SW480 (cell line): ENCODE results near the gene TBX4.
"Not testable (repeated sequence)": the region's sequence is repeated elsewhere in the genome, so short reads cannot be mapped to it uniquely, and the experiment has no call there.

Experiments used
- DNase-seq: peaks from one replicate; pipeline ENCODE4 v3.0.0-alpha.2; 2016; ENCODE audit warnings: low spot score

The TBX4 gene

DNA sequence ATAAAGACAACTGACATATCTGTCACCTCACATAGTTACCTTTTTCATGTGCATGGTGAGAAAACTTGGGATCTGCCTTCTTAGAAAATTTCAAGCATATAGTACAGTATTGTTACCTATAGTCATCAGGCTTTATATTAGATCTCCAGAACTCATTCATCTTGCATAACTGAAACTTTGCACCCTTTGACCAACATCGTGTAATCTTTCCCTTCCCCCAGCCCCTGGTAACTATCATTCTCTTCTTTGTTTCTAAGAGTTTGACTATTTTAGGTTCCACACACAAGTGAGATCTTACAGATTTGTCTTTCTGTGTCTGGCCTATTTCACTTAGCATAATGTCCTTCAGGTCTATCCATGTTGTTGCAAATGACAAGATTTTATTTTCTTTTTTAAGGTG, 22.9 kb upstream of the TBX4 start:
- DNase-seq, result no peak

DNA sequence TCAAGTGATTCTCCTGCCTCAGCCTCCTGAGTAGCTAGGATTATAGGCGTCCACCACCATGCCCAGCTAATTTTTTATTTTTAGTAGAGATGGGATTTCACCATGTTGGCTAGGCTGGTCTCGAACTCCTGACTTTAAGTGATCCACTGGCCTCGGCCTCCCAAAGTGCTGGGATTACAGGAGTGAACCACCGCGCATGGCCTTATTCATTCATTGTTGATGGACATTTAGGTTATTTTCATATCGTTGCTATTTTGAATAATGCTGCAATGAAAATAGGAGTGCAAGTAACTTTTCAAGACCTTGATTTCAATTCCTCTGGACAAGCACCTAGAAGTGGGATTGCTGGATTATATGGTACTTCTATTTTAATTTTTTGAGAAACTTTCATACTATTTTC, 22.4 kb upstream of the TBX4 start:
- not testable (repeated sequence) for DNase-seq

DNA sequence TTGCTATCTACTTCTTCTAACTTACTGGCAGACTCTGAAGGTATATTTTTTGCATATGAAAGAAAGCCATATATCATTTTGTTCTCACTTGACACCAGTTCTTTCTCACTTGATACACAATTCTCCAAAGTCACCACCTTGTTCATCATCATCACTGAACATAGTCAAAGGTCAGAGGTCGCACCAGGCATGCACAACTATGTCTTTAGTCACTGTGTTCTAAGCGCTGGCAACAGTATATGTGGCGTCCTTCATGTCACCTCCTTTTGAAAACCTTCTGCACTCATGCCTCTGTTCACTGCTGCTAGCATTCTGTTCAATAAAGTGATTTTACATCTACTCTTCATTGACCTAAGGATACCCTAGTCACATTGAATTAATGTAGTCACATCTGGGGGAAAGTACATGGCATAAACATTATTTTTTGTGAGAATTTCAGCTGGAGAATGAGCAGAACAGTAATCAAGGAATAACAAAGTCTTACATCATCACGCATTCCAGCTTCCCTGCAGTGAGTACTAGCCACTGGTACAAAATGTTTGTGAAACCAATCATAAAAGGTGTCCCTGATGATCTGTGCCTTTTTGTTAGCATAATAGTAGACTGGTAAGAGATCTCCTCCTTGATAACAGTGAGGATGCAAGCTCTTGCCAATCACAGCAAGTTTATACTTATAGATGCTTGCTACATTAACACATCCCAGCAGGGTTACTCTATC, 20.5 kb upstream of the TBX4 start:
- no peak for DNase-seq

DNA sequence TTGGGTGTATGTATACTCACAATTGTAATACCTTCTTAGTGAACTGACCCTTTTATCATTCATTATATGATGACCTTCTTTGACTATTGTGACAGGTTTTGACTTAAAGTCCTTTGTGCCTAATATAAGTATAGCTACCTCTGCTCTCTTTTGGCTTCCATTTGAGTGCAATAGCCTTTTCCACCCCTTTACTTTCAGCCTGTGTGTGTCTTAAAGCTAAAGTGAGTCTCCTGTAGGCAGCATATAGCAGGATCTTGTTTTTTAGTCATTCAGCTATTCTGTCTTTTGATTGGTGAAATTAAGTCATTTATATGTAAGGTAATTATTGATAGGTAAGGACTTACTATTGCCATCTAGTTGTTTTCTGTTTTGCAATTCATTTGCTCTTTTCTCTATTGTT, 15.9 kb upstream of the TBX4 start:
- no peak for DNase-seq

DNA sequence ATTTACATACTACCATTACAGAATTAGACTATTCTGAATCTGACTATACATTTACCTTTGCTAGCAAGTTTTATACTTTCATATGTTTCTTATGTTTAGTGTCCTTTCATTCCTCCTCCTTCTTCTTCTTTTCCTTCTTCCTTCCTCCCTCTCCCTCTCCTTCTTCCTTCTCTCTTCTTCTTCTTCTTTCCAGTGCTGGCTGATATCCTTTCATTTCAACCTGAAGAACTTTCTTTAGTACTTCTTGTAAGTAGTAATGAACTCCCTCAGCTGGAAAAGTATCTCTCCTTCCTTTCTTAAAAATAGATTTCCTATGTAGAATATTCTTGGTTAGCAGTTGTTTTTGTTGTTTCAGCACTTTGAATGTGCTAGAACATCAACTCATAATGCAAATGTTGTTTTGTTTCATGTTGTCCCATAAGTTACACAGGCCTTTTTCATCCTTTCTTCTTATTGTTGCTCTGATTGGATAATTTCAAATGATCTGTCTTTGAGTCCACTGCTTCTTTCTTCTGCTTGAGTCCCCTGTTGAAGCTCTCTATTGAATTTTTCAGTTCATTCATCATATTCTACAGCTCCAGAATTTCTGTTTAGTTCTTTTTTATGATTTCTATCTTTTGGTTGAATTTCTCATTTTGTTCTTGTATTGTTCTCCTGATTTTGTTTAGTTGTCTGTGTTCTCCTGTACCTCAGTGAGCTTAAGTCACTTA, 15.1 kb upstream of the TBX4 start:
- no peak for DNase-seq

DNA sequence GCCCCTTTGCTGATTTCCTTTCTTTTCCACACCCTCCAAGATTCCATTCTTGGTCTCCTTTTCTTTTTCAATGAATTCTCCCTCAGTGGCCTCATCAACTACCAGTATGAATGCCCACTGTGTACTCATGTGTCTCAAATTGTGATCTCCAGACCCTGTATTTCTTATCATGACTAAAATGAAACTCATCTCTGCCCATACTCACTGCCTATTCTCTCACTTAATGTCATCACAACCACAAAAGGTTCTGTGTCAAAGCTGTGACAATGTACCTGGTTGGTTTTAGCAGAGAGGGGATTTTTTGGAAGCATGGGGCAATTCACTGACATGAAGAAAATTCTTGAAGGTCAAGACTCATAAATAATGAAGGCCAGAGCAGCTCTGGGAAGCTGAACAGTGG, 11.5 kb upstream of the TBX4 start:
- no peak for DNase-seq

DNA sequence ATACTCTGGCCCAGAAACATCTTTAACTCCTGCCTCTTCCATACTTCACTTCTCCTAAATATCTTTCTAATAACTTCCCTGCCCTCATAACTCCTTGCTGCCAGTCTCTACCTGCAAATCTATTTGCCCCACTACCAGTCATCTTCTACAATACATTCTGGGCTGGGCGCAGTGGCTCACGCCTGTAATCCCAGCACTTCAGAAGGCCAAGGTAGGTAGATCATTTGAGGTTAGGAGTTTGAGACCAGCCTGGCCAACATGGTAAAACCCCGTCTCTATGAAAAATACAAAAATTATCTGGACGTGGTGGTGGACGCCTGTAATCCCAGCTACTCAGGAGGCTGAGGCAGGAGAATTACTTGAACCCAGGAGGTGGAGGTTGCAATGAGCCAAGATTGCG, 10.7 kb upstream of the TBX4 start:
- not testable (repeated sequence) for DNase-seq

DNA sequence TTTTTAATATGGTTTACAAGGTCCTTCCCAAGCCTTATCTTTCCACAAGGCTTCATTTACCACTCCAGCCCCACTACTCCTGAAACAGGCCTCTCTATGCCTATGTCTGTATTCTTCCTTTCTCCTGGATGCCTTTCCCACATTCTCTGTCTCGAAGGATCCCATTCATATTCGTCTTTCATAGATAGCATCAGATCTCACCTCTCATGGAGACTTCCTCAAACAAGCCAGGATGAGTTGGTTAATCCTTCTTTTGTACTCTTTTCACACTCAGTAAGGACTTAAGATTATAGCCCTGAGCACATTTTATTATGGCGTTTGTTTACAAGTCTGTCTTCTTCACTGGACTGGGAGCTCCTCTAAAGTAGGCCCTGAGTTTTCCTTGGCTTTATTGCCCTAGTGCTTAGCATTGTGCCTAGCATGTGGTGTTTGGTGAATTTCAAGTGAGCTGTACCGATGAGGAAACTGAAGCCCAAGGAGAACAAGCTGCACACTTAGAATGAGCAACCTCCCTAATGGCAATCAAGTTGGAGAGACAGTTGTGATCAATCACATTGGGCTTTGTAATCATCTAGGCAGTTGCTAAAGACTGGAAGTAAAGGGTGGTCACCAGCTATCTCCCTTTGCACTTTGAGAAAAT, 10.0 kb upstream of the TBX4 start:
- DNase-seq, result no peak

DNA sequence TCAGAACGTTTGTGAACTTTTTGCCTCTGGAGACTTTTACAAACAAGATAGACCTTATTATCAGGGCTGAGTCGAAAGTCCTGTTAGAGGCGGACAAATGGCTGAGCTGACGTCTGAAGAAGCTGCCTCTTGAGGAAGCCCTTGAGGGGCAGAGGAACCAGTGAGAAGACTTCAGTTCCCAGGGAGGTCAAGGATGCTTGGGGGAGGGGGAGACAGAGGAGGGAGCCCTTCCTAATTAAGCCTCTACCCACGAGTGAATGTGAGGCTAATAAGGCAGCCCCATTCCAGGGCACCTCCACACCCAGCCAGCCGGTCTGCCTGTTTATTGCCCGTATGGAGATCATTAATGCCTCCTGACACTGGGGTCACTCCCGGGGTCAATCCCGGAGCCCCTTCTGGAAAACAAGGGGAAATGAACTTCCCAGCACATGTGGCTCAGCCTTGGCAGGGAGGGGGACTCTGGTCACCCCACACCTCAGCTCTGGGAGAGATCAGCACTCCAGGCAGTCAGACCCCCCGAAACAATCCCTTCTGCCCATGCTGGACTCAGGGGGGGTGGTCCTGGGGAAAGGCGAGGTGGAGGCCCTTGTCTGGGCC, 9.2 kb upstream of the TBX4 start:
- no peak for DNase-seq

DNA sequence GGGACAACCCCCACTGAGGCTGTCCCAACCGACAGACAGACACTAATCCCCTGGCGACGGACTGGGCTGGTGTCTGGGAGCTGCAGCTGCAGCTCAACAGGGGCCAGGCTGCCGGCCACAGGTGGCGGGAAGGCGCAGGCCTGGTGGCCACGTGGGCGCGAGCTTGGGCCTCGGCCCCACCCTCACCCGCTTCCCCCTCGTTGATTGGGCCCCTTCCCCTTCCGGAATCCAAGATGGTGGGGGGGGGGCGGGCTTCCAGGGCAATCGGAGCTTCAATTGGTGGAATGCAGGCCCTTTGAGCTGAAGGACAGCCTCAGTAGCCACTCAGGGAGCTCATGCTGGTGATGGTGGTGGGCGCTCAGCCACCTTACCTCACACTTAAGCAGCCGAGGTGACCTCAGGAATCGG, 8.7 kb upstream of the TBX4 start:
- no peak for DNase-seq

DNA sequence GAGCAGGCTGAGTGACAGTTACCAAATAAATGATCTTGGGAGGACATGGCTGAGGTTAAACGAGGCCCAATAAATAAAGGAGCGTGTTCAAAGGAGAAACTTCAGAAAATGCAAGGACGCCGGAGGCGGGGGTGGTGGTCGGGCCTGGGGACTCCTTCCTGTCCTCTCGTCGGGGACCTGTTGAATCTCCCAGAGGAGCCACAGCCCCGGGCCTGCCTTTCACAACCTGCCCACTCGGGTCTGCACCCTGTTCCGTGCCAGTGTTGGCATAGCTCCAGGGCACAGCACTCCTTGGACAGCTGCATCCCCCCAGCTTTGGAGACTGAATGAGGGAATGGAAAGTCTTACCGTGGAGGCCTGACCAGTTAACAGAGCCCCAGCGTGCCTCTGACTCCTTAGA, 8.1 kb upstream of the TBX4 start:
- DNase-seq, result no peak

DNA sequence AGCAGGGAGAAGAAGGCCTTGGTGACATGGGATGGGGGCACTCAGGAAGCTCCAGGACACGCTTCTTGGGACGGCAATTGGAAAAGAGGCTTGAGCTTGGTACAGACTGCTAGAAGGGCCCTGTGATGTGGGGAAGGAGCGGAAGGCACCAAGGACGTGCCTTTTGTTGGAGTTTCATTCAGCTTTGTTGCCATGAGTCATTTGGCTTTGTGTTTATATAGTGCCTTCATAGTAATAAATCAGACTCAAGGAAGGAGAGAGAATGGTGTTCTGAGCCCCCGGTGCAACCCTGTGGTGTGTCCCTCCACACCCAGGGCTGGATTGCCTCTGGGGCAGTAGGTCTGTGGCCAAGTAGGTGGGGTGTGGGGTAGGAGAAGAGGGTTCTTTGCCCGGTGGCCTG, 7.4 kb upstream of the TBX4 start:
- DNase-seq, result no peak

DNA sequence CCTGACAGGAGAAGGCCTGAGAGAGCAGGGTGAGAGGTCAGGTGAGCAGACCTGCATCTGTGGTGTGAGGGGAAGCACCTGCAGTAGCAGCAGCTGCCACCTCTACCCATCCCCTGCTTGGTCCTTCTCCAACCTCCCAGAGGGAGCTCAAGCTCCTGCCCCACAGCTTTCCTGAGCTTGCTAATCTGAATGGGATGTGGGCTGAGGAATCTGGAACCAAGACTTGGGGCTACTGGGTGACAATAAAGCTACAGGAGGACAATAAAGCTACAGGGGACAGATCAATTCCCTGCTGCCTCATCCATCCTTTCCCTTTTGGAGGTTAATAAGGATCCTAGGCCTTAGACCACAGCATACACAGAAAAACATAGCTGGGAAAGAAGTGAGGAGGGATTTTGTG, 4.9 kb upstream of the TBX4 start:
- no peak for DNase-seq

DNA sequence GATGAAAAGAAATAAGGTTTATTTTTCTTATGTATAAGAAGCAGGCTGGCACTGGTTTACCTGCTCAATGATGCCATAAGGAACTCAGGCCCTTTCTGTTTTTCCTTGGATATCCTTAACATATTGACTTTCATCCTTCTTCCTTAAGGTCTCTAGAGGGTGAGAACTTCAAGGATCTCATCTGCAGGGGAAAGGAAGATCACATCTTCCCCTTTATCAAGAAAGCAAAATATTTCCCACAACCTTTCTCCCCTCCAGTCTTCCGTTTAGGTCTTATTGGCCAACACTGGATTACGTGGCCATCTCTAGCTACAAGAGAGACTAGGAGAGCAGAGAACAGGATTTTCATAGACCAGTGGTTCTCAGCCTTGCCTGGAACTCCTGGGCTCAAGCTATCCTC, 4.2 kb upstream of the TBX4 start:
- DNase-seq, result no peak

DNA sequence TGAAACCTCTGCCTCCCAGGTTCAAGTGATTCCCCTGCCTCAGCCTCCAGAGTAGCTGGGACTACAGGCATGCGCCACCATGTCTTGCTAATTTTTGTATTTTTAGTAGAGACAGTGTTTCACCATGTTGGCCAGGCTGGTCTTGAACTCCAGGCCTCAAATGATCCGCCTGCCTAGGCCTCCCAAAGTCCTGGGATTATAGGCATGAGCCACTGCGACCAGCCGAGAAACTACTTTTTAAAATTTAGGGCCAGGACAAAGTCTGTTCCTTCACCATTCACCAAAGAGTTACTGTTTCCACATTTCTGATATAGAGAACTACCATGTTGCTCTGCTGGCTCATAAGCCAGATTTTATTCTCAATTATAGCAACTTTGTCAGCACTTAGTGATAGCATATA, 3.1 kb upstream of the TBX4 start:
- not testable (repeated sequence) for DNase-seq

DNA sequence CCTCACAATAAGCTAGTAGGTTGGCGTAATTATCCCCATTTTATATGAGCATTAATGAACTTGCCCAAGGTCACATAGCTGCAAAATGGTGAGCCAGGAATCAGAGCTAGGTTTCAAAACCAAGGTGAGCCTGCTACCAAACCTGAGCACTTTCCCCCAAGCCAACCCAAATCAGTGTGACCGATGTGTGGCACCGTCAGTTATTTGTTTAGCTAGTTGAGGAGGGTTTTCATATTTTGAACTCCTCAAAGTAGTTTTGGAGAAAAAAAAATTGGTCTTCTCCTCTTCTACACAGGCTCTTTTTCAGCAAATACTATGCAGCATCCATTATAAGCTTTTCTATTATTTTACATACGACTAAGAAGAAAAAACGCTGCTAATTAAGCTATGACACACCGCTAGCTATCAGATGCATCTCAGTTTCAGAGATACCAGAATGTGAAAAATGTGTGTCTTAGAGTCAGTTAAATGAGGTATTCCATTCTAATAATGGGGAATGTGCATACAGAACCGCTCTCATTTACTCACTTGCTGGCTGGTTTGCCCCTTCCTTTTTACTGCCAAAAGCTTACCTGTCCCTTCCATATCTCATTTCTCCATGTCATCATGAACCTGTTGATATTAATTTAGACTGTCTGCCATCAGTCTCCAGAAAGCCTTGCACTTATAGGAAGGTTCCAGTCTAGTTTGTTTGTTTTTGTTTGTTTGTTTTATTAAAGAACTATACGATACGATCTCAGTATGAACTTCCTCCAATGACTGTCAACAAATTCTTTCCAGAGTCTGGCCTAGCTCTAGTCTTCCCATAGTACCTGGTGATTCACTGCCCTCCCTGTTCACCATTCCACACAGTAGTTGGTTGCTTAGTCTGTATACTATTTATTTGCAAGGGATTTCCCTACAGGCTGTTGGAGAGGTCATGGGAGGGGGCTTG, 2.2 kb upstream of the TBX4 start:
- DNase-seq, result no peak

DNA sequence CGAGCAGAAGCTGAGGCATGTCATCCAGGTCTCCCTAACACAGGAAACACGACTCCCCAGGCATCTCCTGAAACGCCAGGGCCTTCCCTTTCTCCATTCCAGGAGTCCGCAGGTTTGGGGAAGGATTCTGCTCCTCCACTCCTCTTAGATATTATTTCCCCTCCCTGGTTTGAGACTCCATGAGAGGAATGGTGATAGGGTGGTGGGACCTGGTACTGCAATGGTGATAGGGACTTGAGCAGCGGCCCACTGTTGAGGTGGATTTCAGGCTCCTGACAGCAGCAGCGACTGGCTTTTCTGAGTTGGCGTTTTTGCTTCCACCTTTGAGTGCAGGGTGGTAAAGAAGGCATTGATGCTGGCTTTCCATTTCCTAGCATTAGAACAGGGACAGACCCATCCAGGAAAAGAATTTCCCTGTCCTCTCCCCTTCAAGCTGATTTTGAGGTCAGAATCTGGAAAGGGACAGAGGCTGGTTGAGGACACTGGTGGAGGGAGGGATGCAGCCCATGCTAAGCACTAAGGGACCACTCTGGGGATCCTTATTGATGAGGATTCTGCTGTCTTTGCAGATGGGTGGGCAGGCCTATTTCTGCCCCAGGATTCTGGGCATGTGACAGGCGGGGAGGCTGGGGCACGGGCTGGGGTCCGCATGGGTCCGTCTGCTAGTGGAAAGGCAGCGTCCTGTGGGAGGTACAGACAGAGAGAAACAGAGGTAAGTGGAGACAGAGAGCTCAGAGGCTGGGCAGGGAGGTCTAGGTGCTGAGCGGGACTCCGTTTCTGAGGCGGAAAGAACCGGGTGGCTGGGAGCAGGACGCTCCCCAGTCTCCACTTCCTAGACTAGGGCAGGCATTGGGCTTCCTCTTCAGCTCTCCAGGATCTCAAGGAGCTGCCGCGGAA, 1.3 kb upstream of the TBX4 start:
- DNase-seq, result no peak

DNA sequence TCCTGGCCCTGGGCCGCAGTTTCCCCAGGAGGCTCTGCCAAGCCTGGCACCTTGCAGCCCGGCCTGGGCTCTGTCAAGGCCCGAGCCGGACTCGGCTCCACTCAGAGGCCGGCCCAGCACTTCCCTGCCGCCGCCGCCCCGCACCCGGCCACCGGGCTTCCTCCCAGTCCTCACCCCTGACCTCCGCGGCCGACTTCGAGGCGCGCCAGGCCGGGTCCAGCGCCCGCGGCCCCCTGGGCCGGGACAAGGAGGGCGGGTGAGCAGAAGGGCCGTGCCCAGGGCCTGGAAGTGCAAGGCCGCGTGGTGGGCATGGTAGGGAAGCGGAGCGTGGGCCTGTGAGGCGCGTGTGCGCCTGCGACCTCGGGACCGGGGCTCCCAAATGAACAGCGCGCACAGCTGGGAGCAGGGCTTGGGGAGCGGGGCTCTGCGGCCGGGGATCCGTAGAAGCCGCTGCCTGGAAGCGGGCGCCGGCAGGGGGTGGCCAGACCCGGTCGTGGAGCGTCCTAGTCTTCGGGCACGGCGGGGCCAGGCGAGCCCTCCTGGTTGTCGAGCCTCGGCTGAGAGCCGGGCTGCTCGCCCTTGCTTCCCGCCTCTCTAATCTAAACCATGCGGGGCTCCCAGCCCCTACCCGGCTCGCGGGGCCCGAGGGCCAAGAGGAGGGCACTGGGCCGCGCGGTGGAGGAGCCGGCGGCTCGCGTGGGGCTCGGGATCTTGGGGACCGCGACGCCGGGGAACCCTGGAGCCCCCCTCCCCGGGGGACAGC, 503 bp upstream of the TBX4 start:
- DNase-seq, result no peak

DNA sequence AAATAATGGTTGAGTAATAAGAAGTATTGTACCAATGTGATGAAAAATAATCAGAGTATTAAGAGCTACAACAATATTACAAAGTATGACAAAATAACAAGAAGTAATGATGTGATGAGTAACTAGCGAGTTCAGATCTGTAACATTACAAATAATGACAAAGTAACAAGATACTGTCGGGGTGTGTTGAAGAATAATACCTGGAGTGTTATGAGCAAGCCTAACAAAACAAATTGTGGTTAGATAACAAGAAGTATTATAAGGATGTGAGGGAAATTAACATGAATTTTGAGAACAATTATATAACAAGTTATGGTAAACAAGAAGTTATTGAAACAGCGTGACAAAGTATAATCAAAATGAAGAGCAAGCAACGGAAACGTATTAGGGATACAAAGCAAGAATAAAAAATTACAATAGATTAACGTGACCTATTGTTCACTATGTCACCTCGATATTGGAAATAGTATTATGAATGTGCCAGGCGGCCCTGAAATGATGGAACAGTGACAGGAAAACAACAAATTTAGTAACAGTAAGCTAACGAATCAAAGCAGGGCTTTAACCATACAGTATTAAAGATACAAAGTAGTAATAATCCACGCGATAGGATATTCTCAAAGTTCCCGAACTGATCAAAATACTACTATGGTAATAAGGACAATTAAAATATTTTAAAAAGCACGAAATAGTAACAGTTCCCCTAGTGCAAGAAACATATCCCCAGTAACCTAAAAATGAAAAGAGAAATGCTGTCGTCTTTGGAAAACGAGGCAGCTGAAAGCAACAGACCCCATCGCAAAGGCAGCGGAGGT, 1.6 kb downstream of the TBX4 start:
- no peak for DNase-seq
